PC-3 (cell line): ENCODE results near the gene SNX13.

ENCODE experiments used
- CTCF ChIP-seq: fragments of 300-600 bp; sonication (generic); conservative IDR thresholded peaks from 2 replicates; pipeline ENCODE4 v1.5.1; 2017; ENCODE audit warnings: antibody characterized with exemption, low read depth, mild to moderate bottlenecking, low read length
- EZH2 ChIP-seq: fragments of 300-600 bp; sonication (generic); IDR thresholded peaks from one replicate; pipeline ENCODE4 v1.6.1; 2017; ENCODE audit warnings: antibody characterized with exemption, mild to moderate bottlenecking, low read length; ENCODE audit not compliant: unreplicated experiment
- EZH2phosphoT487 ChIP-seq: fragments of 300-600 bp; sonication (generic); IDR thresholded peaks from 2 replicates; pipeline ENCODE4 v1.6.1; 2018; ENCODE audit warnings: mild to moderate bottlenecking, antibody characterized with exemption, low read length, borderline replicate concordance

GRCh38 chr7:17745610-17746009 is 194.7 kb downstream of the SNX13 start:
- TF ChIP-seq CTCF, result no peak
- no peak for TF ChIP-seq EZH2
- no peak for TF ChIP-seq EZH2phosphoT487
